Pulmonary artery endothelial cell (primary cell): ENCODE results near the gene C1orf21. TPM values are rescaled to one million over a fixed set of nuclear protein-coding genes. Genes with fewer than 3 reads are reported as not detected.

ENCODE experiments used
- DNase-seq: peaks from one replicate; pipeline ENCODE4 v3.0.0-alpha.2; 2011; ENCODE audit warnings: low read depth, low spot score
- total RNA-seq: library from RNA; depleted of rRNA; stranded (reverse); fragments of >200 nt; gene quantifications from 2 replicates; pipeline ENCODE4 v1.2.3, GENCODE V29; 2014

C1orf21 gene
- total RNA-seq, 1 donor from 2014 or later = 26.2 TPM

- DNase-seq = no peak
Measured at GRCh38 chr1:184650177-184650866, 263.5 kb downstream of the C1orf21 start.

DNA sequence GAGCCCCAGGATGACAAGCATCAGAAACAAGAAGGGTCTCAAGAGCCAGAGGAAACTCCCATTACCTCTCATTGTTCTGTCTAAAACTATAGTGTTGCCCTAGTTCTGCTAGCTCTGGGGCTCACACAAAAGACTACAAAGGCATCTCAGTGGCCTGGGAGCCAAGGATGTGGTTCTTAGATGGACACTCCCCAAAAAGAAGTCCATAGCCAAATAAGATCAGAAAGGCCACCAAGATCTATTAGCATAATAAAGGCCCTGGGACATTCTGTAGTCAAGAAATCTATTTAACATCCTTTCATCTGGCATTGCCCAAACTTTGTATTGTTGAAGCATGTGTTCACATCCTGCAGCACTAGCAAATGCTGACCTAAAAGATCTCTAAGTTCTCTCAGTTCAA is 268.4 kb downstream of the C1orf21 start:
- no peak for DNase-seq

DNA sequence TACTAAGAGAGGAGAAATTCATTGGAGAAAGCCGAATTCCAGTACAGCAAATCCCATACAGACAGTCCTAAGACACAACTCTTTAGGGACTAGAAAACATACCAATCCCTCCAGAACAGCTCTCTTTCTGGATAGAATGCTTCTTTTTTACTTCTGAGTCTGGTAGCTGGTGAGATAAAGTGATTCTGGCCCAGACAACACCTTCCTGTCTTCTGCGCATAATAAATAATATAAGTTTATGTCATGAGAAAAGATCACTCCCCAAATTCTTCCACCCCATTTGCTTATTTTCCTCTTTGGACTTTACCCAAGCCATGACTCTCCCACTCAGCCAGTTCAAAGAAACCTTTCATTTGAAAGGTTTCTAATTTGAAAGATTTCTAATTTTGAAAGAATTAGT is 269.4 kb downstream of the C1orf21 start:
- no peak for DNase-seq

- DNase-seq = no peak
Measured at GRCh38 chr1:184658055-184658454, 271.2 kb downstream of the C1orf21 start.

DNA sequence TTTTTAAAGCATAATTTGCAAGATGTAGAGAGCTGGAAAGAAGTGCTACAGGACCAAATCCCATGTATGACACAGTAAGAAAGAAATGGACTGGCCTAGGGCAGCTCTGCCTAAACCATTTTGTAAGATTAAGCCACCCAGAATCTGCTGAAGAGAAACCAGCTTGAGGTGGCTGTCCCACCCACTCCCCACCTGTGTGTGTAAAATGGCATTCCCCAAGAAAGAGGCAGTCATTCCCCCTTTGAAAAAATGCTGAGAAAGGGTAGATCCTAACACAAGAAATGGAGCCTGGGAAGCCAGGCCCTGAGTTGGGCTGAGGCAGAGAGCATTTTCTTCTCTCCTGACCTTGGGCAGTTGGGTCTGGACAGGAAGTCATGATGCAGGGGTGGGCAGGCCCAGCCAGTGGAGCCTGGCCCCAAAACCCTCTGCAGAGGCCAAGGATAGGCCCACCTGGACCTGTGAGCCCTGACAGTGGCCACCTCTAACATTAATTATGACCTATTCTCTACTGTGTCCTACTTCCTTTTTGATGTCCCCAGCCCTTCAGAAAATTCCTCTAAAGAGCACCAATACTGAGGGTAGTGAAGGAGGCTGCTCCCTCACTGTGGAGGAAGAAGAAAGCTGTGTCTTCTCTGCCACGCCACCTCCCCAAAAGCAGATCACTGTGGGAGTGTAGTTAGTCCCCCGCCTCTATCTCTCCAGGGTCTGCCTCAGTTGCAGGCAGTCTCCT is 273.8 kb downstream of the C1orf21 start:
- no peak for DNase-seq

DNA sequence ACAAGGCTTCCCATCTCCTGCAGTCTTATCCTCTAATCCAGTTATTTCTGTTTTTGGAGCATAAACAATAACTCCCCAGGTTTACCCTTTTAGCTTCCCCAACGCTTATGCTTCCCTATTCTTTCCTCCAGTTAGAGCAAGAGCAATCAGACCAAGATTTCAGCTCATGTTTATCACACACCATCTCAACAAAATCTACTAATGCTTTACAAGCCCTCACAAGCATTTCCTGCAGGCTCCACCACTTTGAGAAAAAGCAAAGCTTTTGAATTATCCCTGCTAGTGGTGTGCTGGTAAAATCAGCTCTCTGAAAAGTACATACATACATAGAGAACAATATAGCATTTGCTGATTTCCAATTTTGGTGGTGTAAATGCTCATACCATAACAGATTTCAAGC is 275.0 kb downstream of the C1orf21 start:
- DNase-seq = no peak

DNA sequence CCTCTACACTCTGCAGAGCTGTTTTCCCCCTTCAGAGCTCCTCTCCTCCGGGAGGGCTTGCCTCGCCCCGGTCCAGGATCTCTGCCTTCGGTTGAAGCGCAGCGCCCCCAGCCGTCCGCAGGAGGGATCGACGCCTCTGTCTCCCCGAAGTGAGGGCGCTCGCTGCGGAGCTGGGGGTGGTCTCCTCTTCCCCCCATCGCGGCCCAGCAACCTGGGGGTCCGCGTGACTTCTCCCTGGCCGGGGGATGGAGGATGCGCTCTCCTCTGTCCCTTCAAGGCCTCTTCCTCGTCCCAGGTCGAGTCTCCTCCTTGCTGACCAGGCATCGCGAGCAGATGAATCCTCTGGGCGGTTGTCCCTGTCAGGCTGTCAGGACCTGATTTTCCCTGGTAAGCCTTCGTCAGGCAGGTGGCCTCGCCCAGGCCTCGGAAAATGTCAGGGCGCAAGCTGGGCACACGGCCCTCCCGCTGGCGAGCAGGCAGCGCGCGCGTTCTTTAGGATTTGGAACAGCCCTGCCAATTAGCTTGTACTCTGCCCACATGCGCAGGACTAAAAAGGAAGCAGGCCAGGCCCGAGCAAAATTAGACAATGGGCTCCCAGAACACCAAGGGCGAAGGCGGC is 277.3 kb downstream of the C1orf21 start:
- DNase-seq = peak; percentile 10

- no peak for DNase-seq
Measured at GRCh38 chr1:184664661-184665060, 277.8 kb downstream of the C1orf21 start.

DNA sequence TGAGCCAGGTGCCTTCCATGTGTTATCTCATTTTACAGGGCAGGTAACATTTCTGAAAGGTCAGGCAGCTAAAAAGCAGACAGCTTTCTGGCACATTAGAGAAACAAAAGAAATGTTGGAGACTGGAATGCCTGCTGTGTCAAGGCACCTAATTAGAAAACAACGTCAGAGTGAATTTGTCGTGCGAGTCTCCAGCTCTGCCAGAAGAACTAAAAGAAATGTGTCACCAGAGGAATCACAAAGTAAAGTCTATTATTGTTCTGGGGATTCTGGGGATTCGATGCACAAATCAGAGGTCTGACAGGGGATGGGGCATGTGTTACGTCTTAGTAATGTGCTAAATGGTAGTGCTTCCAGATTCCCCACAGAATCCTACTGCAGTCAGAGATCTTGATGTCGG is 278.5 kb downstream of the C1orf21 start:
- no peak for DNase-seq

DNA sequence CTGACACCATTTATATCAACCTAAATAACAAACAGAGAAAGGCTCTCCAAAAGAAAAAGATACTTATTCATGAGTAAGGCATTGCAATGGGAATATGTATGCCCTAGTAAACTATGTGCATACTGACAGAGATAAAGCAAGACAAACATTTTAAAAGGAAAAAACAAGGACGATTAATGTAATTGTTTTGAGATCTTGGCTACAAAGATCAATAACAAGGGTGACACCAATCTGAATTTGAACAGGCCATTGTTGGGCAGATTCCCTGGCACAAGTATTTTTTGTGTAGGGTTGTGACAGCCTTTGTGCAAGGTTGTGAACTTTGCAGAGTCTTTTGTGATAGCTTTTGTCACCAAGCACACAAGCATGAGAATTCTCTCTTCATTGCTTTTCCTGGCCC is 282.6 kb downstream of the C1orf21 start:
- no peak for DNase-seq

- no peak for DNase-seq
Measured at GRCh38 chr1:184672013-184672726, 285.3 kb downstream of the C1orf21 start.

DNA sequence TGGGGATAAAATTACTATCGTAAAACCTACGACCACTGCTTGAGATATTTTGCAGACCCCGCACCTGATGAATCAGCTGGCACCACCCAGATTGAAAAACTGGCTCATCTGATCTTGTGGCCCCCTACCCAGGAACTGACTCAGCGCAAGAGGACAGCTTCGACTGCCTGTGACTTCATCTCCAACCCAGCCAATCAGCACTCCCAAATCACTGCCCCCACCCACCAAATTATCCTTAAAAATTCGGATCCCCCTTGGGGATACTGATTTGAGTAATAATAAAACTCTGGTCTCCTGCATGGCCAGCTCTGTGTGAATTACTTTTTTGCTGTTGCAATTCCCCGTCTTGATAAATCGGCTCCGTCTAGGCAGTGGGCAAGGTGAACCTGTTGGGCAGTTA is 286.5 kb downstream of the C1orf21 start:
- DNase-seq = no peak

- DNase-seq = no peak
Measured at GRCh38 chr1:184677344-184677743, 290.5 kb downstream of the C1orf21 start.
